ENCODE measurements around the gene PTGER2.

GRCh38 chr14:52363041-52363704 lies 49.1 kb downstream of the PTGER2 start:
- no peak for TF ChIP-seq CTCF (conservative IDR thresholded peaks at IDR 0.05 in 1 of 2, IDR thresholded peaks at IDR 0.05 in 1 of 2; ENCODE audit: low read depth in 1 of 2, low read length in 2 of 2)
- no peak for TF ChIP-seq EZH2 (IDR thresholded peaks at IDR 0.05; ENCODE audit: low read length, missing control alignments)
